Suprapubic skin (tissue), 3 donors: ENCODE results near the gene NFKBIE.

Experiments
- CTCF ChIP-seq, 2 donors: fragments of 200-600 bp in 1 of 2; fragments of 450-650 bp in 1 of 2; sonication (generic) in 1 of 2; IDR thresholded peaks; one replicate each; pipeline ENCODE4 v1.5.1; 2016 to 2019; ENCODE audit warnings: antibody characterized with exemption in 2 of 2, mild to moderate bottlenecking in 1 of 2, moderate library complexity in 1 of 2
- EP300 ChIP-seq: sonication (generic); formaldehyde crosslinking; IDR thresholded peaks from one replicate; pipeline ENCODE4 v1.6.1; 2017; ENCODE audit warnings: antibody characterized with exemption
- POLR2A ChIP-seq, 2 donors: fragments of 450-650 bp; IDR thresholded peaks; one replicate each; pipeline ENCODE4 v1.6.1; 2017; ENCODE audit warnings: antibody characterized with exemption in 2 of 2, mild to moderate bottlenecking in 2 of 2, moderate library complexity in 2 of 2

GRCh38 chr6:44289726-44290260 lies 24.4 kb upstream of the NFKBIE start:
- TF ChIP-seq EP300 (no peak), CTCF (IDR thresholded peaks at IDR 0.05) (no peak), POLR2A (IDR thresholded peaks at IDR 0.05) (no peak)
